Stimulated activated CD8-positive, alpha-beta memory T cell treated with anti-CD3 and anti-CD28 coated beads, Interleukin-4, amount 100 ng/mL, for 4 hours (primary cell): Measurements from ENCODE around the gene NEK9.
"Not testable (repeated sequence)": the region's sequence is repeated elsewhere in the genome, so short reads cannot be mapped to it uniquely, and the experiment has no call there.

Experiments
- DNase-seq, 2 donors: peaks; one replicate each; pipeline ENCODE4 v3.0.0-alpha.2; 2020; ENCODE audit warnings: low read depth in 2 of 2, low spot score in 1 of 2

NEK9 gene

GRCh38 chr14:75147423-75148071 is 20.7 kb upstream of the NEK9 start:
- no peak for DNase-seq

- DNase-seq = no peak
These were observed 18.1 kb upstream of the NEK9 start for GRCh38 chr14:75144944-75145343.

DNA sequence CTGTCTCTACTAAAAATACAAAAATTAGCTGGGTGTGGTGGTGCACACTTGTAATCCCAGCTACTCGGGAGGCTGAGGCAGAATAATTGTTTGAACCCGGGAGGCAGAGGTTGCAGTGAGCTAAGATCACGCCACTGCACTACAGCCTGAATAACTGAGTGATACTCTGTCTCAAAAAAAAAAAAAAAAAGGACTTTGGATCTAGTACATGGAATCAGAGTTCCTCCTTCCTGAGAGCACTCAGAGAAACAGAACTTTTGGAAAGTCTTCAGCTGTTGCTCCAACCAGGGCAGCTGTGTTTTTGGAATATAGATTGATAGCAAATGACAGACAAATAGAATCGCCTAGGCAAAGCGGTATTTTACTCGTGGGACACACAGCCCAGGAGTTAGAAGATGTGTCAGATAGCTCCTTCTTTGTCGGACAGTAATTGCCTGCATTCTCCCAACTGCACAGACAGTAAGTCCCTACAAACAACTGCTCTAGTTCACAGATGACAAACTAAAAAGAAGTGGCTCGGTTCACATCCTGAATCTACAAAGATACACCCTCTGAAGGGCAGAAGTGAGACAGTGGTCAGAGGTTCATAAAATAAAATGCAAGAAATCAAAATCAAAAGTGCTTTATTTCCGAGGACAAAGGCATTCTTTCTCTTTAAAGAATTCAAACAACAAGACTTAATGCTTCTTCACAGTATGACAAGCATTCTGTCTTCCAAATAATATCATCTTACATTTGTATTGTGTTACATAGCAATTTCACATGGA is 17.1 kb upstream of the NEK9 start:
- DNase-seq = no peak

- DNase-seq = no peak
These were observed 15.6 kb upstream of the NEK9 start for GRCh38 chr14:75142494-75142893.

DNA sequence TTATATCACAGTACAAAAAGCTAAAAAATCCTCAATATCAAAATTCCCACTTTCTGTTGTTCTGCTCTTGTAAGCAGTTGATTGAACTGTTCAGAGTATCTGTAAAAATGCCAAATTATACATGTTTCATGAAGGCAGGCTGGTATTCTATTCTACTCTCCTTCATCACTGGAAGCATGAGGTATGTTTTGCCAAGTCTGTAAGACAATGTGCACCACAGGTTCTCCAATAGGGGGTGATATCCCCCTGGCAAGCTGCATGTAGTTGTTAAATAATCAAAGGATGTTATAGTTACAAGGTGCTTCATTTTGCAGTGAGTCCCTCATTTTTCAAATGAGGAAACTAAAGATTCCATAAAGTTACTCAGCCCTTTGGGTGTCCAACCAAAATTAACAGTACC is 15.1 kb upstream of the NEK9 start:
- DNase-seq = no peak

GRCh38 chr14:75141062-75141461 is 14.2 kb upstream of the NEK9 start:
- DNase-seq = no peak

DNA sequence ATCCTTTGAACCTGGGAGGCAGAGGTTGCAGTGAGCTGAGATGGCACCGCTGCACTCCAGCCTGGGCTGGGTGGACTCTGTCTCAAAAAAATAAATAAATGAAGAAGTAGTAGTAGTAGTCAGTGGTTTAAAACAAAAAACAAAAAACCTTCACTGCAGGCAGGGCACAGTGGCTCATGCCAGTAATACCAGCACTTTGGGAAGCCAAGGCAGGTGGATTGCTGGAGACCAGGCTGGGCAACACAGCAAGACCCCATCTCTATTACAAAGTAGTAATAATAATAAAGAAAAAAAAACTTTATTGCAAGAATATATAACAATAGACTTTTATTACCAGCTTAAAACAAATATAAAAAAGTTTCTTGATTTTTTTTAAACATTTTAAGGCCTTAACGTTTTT is 13.8 kb upstream of the NEK9 start:
- no peak for DNase-seq

GRCh38 chr14:75139185-75139584 is 12.3 kb upstream of the NEK9 start:
- DNase-seq = no peak

- DNase-seq = no peak
These were observed 11.6 kb upstream of the NEK9 start for GRCh38 chr14:75138492-75138891.

GRCh38 chr14:75134644-75135043 is 7.8 kb upstream of the NEK9 start:
- DNase-seq = no peak

DNA sequence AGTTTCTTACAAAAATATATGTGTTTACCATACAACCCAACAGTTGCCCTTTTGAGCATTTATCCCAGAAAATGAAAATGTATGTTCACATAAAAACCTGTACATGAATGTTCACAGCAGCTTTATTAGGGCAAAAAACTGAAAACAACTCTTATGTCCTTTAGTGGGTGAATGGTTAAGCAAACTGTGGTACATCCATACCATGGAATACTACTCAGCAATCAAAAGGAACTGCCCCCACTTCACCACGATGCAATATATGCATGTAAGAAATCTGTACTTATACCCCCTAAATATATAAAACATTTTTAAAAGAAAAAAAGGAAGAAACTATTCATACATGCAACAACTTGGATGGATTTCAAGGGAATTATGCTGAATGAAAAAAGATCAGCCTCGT is 6.7 kb upstream of the NEK9 start:
- no peak for DNase-seq

- no peak for DNase-seq
These were observed 5.7 kb upstream of the NEK9 start for GRCh38 chr14:75132382-75133086.

GRCh38 chr14:75128596-75128990 is 1.7 kb upstream of the NEK9 start:
- no peak for DNase-seq

DNA sequence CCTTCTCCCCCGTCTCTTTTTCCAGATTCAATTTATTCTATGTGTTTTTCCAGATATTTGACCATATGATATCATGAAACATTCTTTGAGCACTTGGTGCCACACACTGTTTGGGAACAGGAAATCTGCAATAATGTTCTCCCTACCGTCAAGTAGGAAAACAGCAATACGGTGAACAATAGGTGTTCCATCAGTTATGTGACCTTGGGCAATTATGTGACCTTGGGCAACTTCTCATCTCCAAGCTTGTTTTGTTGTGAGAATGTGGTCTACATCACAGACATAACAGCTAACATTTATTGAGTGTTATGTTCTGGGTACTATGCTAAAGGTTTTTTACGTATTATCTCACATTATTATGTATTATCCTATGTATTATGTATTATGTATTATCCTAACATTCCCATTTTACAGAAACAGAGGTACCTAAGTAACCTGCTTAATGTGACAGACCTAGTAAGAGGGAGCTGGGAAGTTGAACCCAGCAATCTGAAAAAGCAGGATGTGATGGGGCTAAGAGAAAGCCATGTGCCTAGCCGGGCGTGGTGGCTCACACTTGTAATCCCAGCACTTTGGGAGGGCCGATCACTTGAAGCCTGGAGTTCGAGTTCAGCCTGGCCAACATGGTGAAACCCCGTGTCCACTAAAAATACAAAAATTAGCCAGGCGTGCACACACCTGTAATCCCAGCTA is 1.2 kb upstream of the NEK9 start:
- no peak for DNase-seq

GRCh38 chr14:75127474-75127820 is 599 bp upstream of the NEK9 start:
- not testable (repeated sequence) for DNase-seq

DNA sequence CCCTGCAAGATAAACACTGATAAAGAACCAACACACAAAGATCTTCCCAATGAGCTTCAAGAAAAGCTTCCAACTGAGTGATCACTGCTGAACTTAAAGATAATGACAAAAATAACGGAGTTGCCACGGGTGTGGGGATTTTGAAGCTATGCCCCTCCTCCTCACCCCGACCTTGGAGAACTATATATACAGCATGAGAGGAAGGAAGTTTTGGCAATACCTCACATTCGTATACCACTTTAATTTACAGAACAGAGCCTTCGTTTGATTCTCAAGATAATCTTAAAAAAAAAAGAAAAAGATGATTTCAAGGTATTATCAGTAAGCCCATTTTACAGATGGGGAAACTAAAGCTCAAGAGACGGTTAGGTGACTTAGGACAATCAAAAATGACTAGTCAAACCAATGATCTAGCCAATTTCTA is 715 bp downstream of the NEK9 start:
- DNase-seq = no peak

DNA sequence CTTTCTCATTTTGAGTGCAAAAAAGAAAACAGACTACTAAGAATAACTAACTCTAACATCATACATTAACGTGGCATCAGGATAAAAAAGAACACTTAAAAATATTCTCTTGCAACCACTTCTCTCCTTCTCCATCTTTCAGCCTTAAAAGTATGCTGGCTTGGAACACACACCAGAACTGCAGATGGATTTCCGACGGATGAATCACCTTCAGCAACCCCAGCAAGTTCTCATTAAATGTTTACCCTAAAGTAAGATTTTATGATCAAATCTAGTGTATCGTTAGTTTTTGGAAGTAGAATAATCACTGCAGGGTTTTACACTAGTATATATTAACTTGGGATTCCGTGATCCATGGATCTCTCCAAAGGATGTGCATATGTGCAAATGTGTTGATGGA is 1.2 kb downstream of the NEK9 start:
- DNase-seq = no peak

DNA sequence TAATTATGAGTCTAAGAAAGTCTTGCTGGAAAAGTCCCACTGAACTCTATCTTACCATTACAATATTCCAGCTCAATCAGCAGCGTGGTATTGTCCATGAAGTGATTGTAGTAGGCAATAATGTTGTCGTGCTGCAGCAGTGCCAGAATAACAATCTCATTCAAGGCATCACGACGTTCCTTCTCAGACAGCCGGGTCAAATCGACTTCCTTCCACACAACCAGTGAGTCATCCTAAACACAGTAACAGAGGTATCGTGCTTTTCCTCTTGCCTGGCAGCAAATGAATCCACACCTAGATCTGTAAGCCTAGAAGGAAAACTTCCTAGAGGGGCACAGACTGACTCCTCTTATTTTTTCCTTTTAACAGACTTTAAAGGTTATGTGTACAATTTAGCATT is 2.9 kb downstream of the NEK9 start:
- no peak for DNase-seq

GRCh38 chr14:75121552-75121951 is 5.3 kb downstream of the NEK9 start:
- DNase-seq = no peak

GRCh38 chr14:75120541-75121291 is 6.1 kb downstream of the NEK9 start:
- DNase-seq = no peak

DNA sequence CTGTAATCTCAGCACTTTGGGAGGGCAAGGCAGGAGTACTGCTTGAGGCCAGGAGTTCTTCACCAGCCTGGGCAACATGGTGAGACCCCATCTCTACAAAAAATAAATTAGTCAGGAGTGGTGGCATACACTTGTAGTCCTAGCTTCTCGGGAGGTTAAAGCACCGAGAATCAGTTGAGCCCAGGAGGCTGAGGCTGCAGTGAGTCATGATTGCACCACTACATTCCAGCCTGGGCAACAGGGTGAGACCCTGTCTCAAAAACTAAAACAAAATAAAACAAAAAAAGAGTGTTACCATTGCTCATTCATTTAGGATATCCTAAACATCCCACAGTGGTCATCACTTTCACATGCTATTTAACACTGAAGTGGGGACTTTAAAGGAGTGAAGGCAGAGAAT is 7.8 kb downstream of the NEK9 start:
- DNase-seq = no peak
